Measurements from ENCODE around the gene SLC5A4. TPM values are rescaled to one million over a fixed set of nuclear protein-coding genes. Genes with fewer than 3 reads are reported as not detected.

The SLC5A4 gene
- polyA plus RNA-seq, 1 experiment, result not detected

- DNase-seq (ENCODE audit: low read depth), result no peak
- TF ChIP-seq CTCF (IDR thresholded peaks at IDR 0.05; ENCODE audit: insufficient read depth, low read depth, low read length), result no peak
- Histone ChIP-seq H3K27me3 (ENCODE audit: control insufficient read depth, insufficient read depth, low read length) (no peaks in the 10 kb centered on the region), H3K36me3 (ENCODE audit: control insufficient read depth, insufficient read depth, low read length) (no peaks in the 10 kb centered on the region), H3K4me3 (ENCODE audit: low read depth, low read length) (no peak overlapping the region)
- ChIA-PET CTCF (interaction anchor here (1.2 to 1.5 kb wide), 2 partner anchors 284 to 291 kb away, joined by 3 to 9 read pairs; no protein-coding TSS in a partner anchor), POLR2A (no interaction called here)
Observed at GRCh38 chr22:32261306-32261705, 6.2 kb upstream of the SLC5A4 start.

DNA sequence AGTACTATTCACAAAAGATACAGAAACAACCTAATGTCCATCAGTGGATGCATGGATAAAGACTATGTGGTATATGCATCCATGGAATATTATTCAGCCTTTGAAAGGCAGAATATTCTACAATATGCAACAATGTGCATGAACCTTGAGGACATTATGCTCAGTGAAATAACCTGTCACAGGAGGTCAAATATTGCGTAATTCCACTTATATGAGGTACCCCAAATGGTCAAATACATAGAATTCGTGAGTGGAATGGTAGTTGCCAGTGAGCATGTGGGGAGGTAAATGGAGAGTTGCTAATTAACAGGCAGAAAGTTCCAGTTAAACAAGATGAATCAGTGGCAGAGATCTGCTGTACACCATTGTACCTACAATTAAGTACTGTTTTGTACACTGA is 3.6 kb upstream of the SLC5A4 start:
- ChIA-PET POLR2A (no interaction called here), CTCF (no interaction called here)
- TF ChIP-seq CTCF (IDR thresholded peaks at IDR 0.05; ENCODE audit: insufficient read depth, low read depth, low read length), result no peak
- Histone ChIP-seq H3K27me3 (ENCODE audit: control insufficient read depth, insufficient read depth, low read length) (no peaks in the 10 kb centered on the region), H3K36me3 (ENCODE audit: control insufficient read depth, insufficient read depth, low read length) (no peaks in the 10 kb centered on the region), H3K4me3 (ENCODE audit: low read depth, low read length) (no peak overlapping the region)
- no peak for DNase-seq (ENCODE audit: low read depth)

GRCh38 chr22:32255726-32256125 is 579 bp upstream of the SLC5A4 start:
- POLR2A ChIA-PET, result no interaction called here
- no peak overlapping the region for H3K4me3 ChIP-seq (ENCODE audit: low read depth, low read length)
- no peak for DNase-seq (ENCODE audit: low read depth)
- no peak for TF ChIP-seq CTCF (IDR thresholded peaks at IDR 0.05; ENCODE audit: insufficient read depth, low read depth, low read length)
- no peaks in the 10 kb centered on the region for H3K36me3 ChIP-seq (ENCODE audit: control insufficient read depth, insufficient read depth, low read length)
- CTCF ChIA-PET, result interaction anchor here (1.3 kb wide), 1 partner anchor 24 kb away, joined by 3 read pairs; no protein-coding TSS in a partner anchor
- no peaks in the 10 kb centered on the region for H3K27me3 ChIP-seq (ENCODE audit: control insufficient read depth, insufficient read depth, low read length)

- H3K27me3 ChIP-seq (ENCODE audit: control insufficient read depth, insufficient read depth, low read length), result no peaks in the 10 kb centered on the region; the same call in 1 of the 2 replicates
- no peak for TF ChIP-seq CTCF (IDR thresholded peaks at IDR 0.05; ENCODE audit: insufficient read depth, low read depth, low read length)
Observed at GRCh38 chr22:32249231-32249630, 5.9 kb downstream of the SLC5A4 start.

DNA sequence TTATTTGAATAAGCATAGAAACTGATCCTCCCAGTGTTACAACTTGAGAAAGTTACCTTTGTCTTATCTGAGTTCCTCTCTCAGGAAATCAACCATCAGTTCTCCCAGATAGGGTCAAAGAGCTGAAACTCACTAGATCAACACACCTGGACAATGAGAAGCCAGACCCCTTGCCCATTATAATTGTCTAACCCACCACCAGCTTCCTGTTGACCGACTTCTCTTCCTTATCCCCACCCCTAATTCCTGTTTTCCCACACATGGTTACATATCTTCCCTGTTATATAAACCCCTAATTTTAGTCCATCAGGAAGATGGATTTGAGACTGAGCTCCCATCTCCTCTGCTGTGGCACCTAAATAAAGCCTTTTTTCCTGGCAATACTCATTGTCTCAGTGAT is 6.9 kb downstream of the SLC5A4 start:
- DNase-seq (ENCODE audit: low read depth), result no peak
- Histone ChIP-seq H3K27me3 (ENCODE audit: control insufficient read depth, insufficient read depth, low read length) (no peaks in the 10 kb centered on the region; the same call in 1 of the 2 replicates), H3K36me3 (ENCODE audit: control insufficient read depth, insufficient read depth, low read length) (no peaks in the 10 kb centered on the region), H3K4me3 (ENCODE audit: low read depth, low read length) (no peak overlapping the region)
- ChIA-PET CTCF (no interaction called here), POLR2A (no interaction called here)
- no peak for TF ChIP-seq CTCF (IDR thresholded peaks at IDR 0.05; ENCODE audit: insufficient read depth, low read depth, low read length)

More at GRCh38 chr22:32249231-32249630, 5.9 kb downstream of the SLC5A4 start:
- Histone ChIP-seq H3K4me3 (ENCODE audit: low read depth, low read length) (no peak overlapping the region), H3K36me3 (ENCODE audit: control insufficient read depth, insufficient read depth, low read length) (no peaks in the 10 kb centered on the region)
- POLR2A ChIA-PET, result no interaction called here
- DNase-seq (ENCODE audit: low read depth), result no peak
- CTCF ChIA-PET, result no interaction called here
